ENCODE data around the gene IL4I1.
A peak's percentile ranks its signal among the peaks of the same experiment; 100 is the strongest.

The IL4I1 gene

GRCh38 chr19:49877020-49877878 is 19.4 kb downstream of the IL4I1 start, which contains the start of the genes AKT1S1 and TBC1D17:
TSS of gene AKT1S1 (minus strand) at chr19:49877355. CDS start at chr19:49873295, 4,060 bp downstream.
TSS of gene TBC1D17 (plus strand) at chr19:49877702. CDS start at chr19:49877724, 22 bp downstream.
- peak; percentile 95 for DNase-seq

GRCh38 chr19:49876422-49877019 is 20.2 kb downstream of the IL4I1 start:
- DNase-seq: peak; percentile 94

GRCh38 chr19:49875857-49876421 is 20.7 kb downstream of the IL4I1 start:
- DNase-seq: peak; percentile 42

GRCh38 chr19:49875177-49875576 is 21.5 kb downstream of the IL4I1 start:
- DNase-seq: no peak

- DNase-seq: no peak
These were observed 22.1 kb downstream of the IL4I1 start for GRCh38 chr19:49874503-49875157.

- no peak for DNase-seq
These were observed 22.9 kb downstream of the IL4I1 start for GRCh38 chr19:49873834-49874233.

- no peak for DNase-seq
These were observed 23.6 kb downstream of the IL4I1 start for GRCh38 chr19:49873129-49873521.

- DNase-seq: no peak
These were observed 24.2 kb downstream of the IL4I1 start for GRCh38 chr19:49872245-49873128.

- DNase-seq: no peak
These were observed 25.2 kb downstream of the IL4I1 start for GRCh38 chr19:49871349-49871985.

GRCh38 chr19:49870309-49870901 is 26.3 kb downstream of the IL4I1 start:
- DNase-seq: no peak

- peak; percentile 74 for DNase-seq
These were observed 27.0 kb downstream of the IL4I1 start for GRCh38 chr19:49869484-49870308.

- no peak for DNase-seq
These were observed 27.6 kb downstream of the IL4I1 start for GRCh38 chr19:49869009-49869483.

- DNase-seq: peak; percentile 94
These were observed 29.5 kb downstream of the IL4I1 start, which contains the start of gene PNKP for GRCh38 chr19:49866933-49867782. TSS of gene PNKP (minus strand) at chr19:49867576. CDS start at chr19:49867204, 372 bp downstream.

- no peak for DNase-seq
These were observed 31.8 kb downstream of the IL4I1 start for GRCh38 chr19:49864890-49865289.

GRCh38 chr19:49863935-49864320 is 32.8 kb downstream of the IL4I1 start:
- DNase-seq: no peak

GRCh38 chr19:49863254-49863934 is 33.3 kb downstream of the IL4I1 start:
- no peak for DNase-seq

GRCh38 chr19:49862391-49863253 is 34.1 kb downstream of the IL4I1 start:
- DNase-seq: no peak
